Endodermal cell (in vitro differentiated cells): ENCODE measurements around the gene DNAH11. TPM values are rescaled to one million over a fixed set of nuclear protein-coding genes. Genes with fewer than 3 reads are reported as not detected.

Experiments used
- DNase-seq: peaks from one replicate; pipeline ENCODE4 v3.0.0-alpha.2; 2017
- H3K27ac ChIP-seq: 2 replicates; pipeline ENCODE4 v1.5.1; 2013; ENCODE audit warnings: mild to moderate bottlenecking, low read depth, low read length, moderate library complexity
- H3K27me3 ChIP-seq: 2 replicates; pipeline ENCODE4 v1.6.1; 2013; ENCODE audit warnings: mild to moderate bottlenecking, low read length, moderate library complexity; ENCODE audit not compliant: insufficient read depth, control insufficient read depth, poor library complexity, severe bottlenecking
- H3K36me3 ChIP-seq: 2 replicates; pipeline ENCODE4 v1.7.0; 2013; ENCODE audit warnings: mild to moderate bottlenecking, low read length, moderate library complexity; ENCODE audit not compliant: control insufficient read depth, insufficient read depth
- H3K4me1 ChIP-seq: one replicate; pipeline ENCODE4 v1.7.0; 2013; ENCODE audit warnings: low read length; ENCODE audit not compliant: control insufficient read depth, insufficient read depth
- H3K4me3 ChIP-seq: 2 replicates; pipeline ENCODE4 v1.5.1; 2013; ENCODE audit warnings: mild to moderate bottlenecking, low read length, moderate library complexity
- H3K9ac ChIP-seq: 2 replicates; pipeline ENCODE4 v1.6.1; 2013; ENCODE audit warnings: mild to moderate bottlenecking, low read length, moderate library complexity; ENCODE audit not compliant: poor library complexity, severe bottlenecking; ENCODE audit errors: extremely low read depth
- H3K9me3 ChIP-seq: 2 replicates; pipeline ENCODE4 v1.6.1; 2013; ENCODE audit warnings: mild to moderate bottlenecking, low read length, moderate library complexity; ENCODE audit not compliant: control insufficient read depth
- H3K27ac Mint-ChIP-seq: 2 replicates; pipeline ENCODE4 v1.8.0; 2020; ENCODE audit warnings: mixed read lengths
- H3K27me3 Mint-ChIP-seq: 2 replicates; pipeline ENCODE4 v1.8.0; 2021; ENCODE audit warnings: mild to moderate bottlenecking, mixed read lengths; ENCODE audit not compliant: insufficient read depth
- H3K36me3 Mint-ChIP-seq: 2 replicates; pipeline ENCODE4 v1.8.0; 2020; ENCODE audit warnings: low read depth, mixed read lengths
- H3K4me1 Mint-ChIP-seq: 2 replicates; pipeline ENCODE4 v1.8.0; 2020; ENCODE audit warnings: mixed read lengths
- H3K4me3 Mint-ChIP-seq: 2 replicates; pipeline ENCODE4 v1.8.0; 2020; ENCODE audit warnings: mild to moderate bottlenecking, moderate library complexity, mixed read lengths
- H3K9me3 Mint-ChIP-seq: 2 replicates; pipeline ENCODE4 v1.8.0; 2020; ENCODE audit warnings: mild to moderate bottlenecking, mixed read lengths
- CTCF ChIP-seq: fragments of 200-600 bp; sonication (generic); conservative IDR thresholded peaks from 2 replicates; pipeline ENCODE4 v1.5.0; 2021; ENCODE audit warnings: antibody characterized with exemption, mild to moderate bottlenecking
- WGBS, 2 experiments: methylation state at CpG; one replicate each; pipeline versions ENCODE4 v1.1.5 to v1.1.7; 2013; ENCODE audit warnings: missing lambda C conversion rate in 2 of 2, mixed read lengths in 1 of 2; ENCODE audit not compliant: insufficient coverage in 1 of 2, insufficient read length in 1 of 2; 5-methylcytosine and 5-hydroxymethylcytosine counted together
- total RNA-seq, 2 donors: library from RNA; stranded (reverse); fragmentation: NEBNext Ultra II Directional in 1 of 2; extraction: Animal tissue kit (Norgen Biotek cat#: 25700) in 1 of 2; gene quantifications; 2 replicates in 1 of 2; 3 replicates in 1 of 2; pipeline ENCODE4 v1.2.1, GENCODE V29; 2021

Gene DNAH11
- total RNA-seq, 2 donors from 2014 or later: 0.80 to 0.99 TPM

GRCh38 chr7:21887779-21888178, 344.9 kb downstream of the DNAH11 start:
- H3K27me3 ChIP-seq: no peaks in the 10 kb centered on the region
- no peaks in the 10 kb centered on the region for H3K36me3 Mint-ChIP-seq
- no peak overlapping the region for H3K4me3 Mint-ChIP-seq
- 78% methylated on average over 4 of the region's 4 CpGs for WGBS, 2 experiments
- TF ChIP-seq CTCF: no peak
- DNase-seq: no peak
- H3K27me3 Mint-ChIP-seq: no peaks in the 10 kb centered on the region
- no peak overlapping the region for H3K27ac Mint-ChIP-seq
- no peaks in the 10 kb centered on the region for H3K4me1 Mint-ChIP-seq
- H3K9me3 Mint-ChIP-seq: no peaks in the 10 kb centered on the region
- H3K27ac ChIP-seq: no peak overlapping the region
- no peaks in the 10 kb centered on the region for H3K36me3 ChIP-seq
- H3K4me3 ChIP-seq: no peak overlapping the region
- H3K9ac ChIP-seq: no peak overlapping the region
- H3K9me3 ChIP-seq: no peaks in the 10 kb centered on the region
- no peaks in the 10 kb centered on the region for H3K4me1 ChIP-seq

GRCh38 chr7:21891291-21891690, 348.5 kb downstream of the DNAH11 start:
- H3K36me3 ChIP-seq: no peaks in the 10 kb centered on the region
- H3K27ac ChIP-seq: no peak overlapping the region
- Mint-ChIP-seq H3K4me3 (no peak overlapping the region), H3K4me1 (no peaks in the 10 kb centered on the region), H3K27ac (no peak overlapping the region), H3K27me3 (peaks cover 2% of the 10 kb centered on the region), H3K36me3 (no peaks in the 10 kb centered on the region), H3K9me3 (no peaks in the 10 kb centered on the region)
- TF ChIP-seq CTCF: no peak
- no peaks in the 10 kb centered on the region for H3K4me1 ChIP-seq
- no peaks in the 10 kb centered on the region for H3K27me3 ChIP-seq
- H3K9ac ChIP-seq: no peak overlapping the region
- no peak overlapping the region for H3K4me3 ChIP-seq
- H3K9me3 ChIP-seq: no peaks in the 10 kb centered on the region
- WGBS, 2 experiments: 75 to 96% methylated on average over 1 to 3 of the region's 3 CpGs
- DNase-seq: no peak

GRCh38 chr7:21893401-21893800, 350.6 kb downstream of the DNAH11 start:
- Mint-ChIP-seq H3K4me3 (no peak overlapping the region), H3K36me3 (peaks cover 7% of the 10 kb centered on the region), H3K27ac (no peak overlapping the region), H3K27me3 (peaks cover 2% of the 10 kb centered on the region), H3K4me1 (no peaks in the 10 kb centered on the region), H3K9me3 (no peaks in the 10 kb centered on the region)
- DNase-seq: no peak
- H3K27ac ChIP-seq: no peak overlapping the region
- no peak overlapping the region for H3K9ac ChIP-seq
- H3K9me3 ChIP-seq: no peaks in the 10 kb centered on the region
- WGBS, 2 experiments: 98 to 100% methylated on average over 1 to 3 of the region's 3 CpGs
- TF ChIP-seq CTCF: no peak
- H3K27me3 ChIP-seq: no peaks in the 10 kb centered on the region
- no peaks in the 10 kb centered on the region for H3K4me1 ChIP-seq
- H3K4me3 ChIP-seq: no peak overlapping the region
- H3K36me3 ChIP-seq: no peaks in the 10 kb centered on the region
